CD14-positive monocyte (primary cell): Measurements from ENCODE around the gene HDAC10. TPM values are rescaled to one million over a fixed set of nuclear protein-coding genes. Genes with fewer than 3 reads are reported as not detected.

Source experiments
- DNase-seq, 3 donors: peaks; one replicate each; pipeline ENCODE4 v3.0.0-alpha.2; 2011 to 2022
- H2AFZ ChIP-seq: 2 replicates; pipeline ENCODE4 v1.6.0; 2012; ENCODE audit warnings: mild to moderate bottlenecking, low read depth, low read length, inconsistent platforms; ENCODE audit not compliant: insufficient read depth, poor library complexity, severe bottlenecking
- H3K27ac ChIP-seq, 2 donors: 1 replicate in 1 of 2; 2 replicates in 1 of 2; pipeline ENCODE4 v1.5.1; 2012 to 2013; ENCODE audit warnings: low read length in 2 of 2, control low read depth in 1 of 2, inconsistent platforms in 1 of 2, low read depth in 1 of 2, mild to moderate bottlenecking in 1 of 2
- H3K27me3 ChIP-seq, 2 donors: one replicate each; pipeline versions ENCODE4 v1.6.0 to v1.6.1; 2011 to 2013; ENCODE audit warnings: low read length in 2 of 2; ENCODE audit not compliant: control insufficient read depth in 2 of 2, insufficient read depth in 2 of 2
- H3K36me3 ChIP-seq, 2 donors: replicated peaks in 1 of 2; 1 replicate in 1 of 2; 2 replicates in 1 of 2; pipeline versions ENCODE4 v1.5.1 to v1.6.1; 2012 to 2013; ENCODE audit warnings: low read length in 2 of 2, control low read depth in 1 of 2, inconsistent platforms in 1 of 2, mild to moderate bottlenecking in 1 of 2; ENCODE audit not compliant: insufficient read depth in 2 of 2, control insufficient read depth in 1 of 2
- H3K4me1 ChIP-seq, 2 donors: 1 replicate in 1 of 2; 2 replicates in 1 of 2; pipeline versions ENCODE4 v1.5.1 to v1.6.1; 2012 to 2013; ENCODE audit warnings: low read length in 2 of 2, control low read depth in 1 of 2, inconsistent platforms in 1 of 2, mild to moderate bottlenecking in 1 of 2, moderate library complexity in 1 of 2; ENCODE audit not compliant: insufficient read depth in 2 of 2, control insufficient read depth in 1 of 2
- H3K4me2 ChIP-seq: replicated peaks from 2 replicates; pipeline ENCODE3; 2012; ENCODE audit warnings: low read length, moderate library complexity, mild to moderate bottlenecking; ENCODE audit not compliant: poor library complexity, severe bottlenecking; ENCODE audit errors: extremely low read depth
- H3K4me3 ChIP-seq, 3 experiments: fragments of 200-600 bp in 1 of 3; sonication (generic) in 1 of 3; replicated peaks in 1 of 3; 1 replicate in 2 of 3; 2 replicates in 1 of 3; pipeline ENCODE4 v1.5.1; 2011 to 2013; ENCODE audit warnings: low read length in 3 of 3, mild to moderate bottlenecking in 3 of 3, control low read depth in 2 of 3, low read depth in 2 of 3, inconsistent platforms in 1 of 3, moderate library complexity in 1 of 3
- H3K79me2 ChIP-seq: 2 replicates; pipeline ENCODE4 v1.6.0; 2012; ENCODE audit warnings: mild to moderate bottlenecking, control low read depth, inconsistent platforms, low read length, moderate library complexity; ENCODE audit not compliant: insufficient read depth
- H3K9ac ChIP-seq: 2 replicates; pipeline ENCODE4 v1.6.0; 2017; ENCODE audit warnings: low read length, mild to moderate bottlenecking; ENCODE audit not compliant: insufficient read depth, poor library complexity, severe bottlenecking
- H3K9me3 ChIP-seq, 2 donors: replicated peaks in 1 of 2; 1 replicate in 1 of 2; 2 replicates in 1 of 2; pipeline versions ENCODE4 v1.5.1 to v1.6.1; 2012 to 2013; ENCODE audit warnings: low read length in 2 of 2, control low read depth in 1 of 2; ENCODE audit not compliant: control insufficient read depth in 1 of 2, insufficient read depth in 1 of 2
- H4K20me1 ChIP-seq: 2 replicates; pipeline ENCODE4 v1.6.0; 2012; ENCODE audit warnings: mild to moderate bottlenecking, low read length, control low read depth, moderate library complexity; ENCODE audit not compliant: insufficient read depth
- H3K27ac Mint-ChIP-seq, 7 donors: one replicate each; pipeline ENCODE4 v1.8.0; 2020; ENCODE audit warnings: mild to moderate bottlenecking in 7 of 7, mixed read lengths in 7 of 7, moderate library complexity in 6 of 7, inconsistent platforms in 2 of 7
- H3K27me3 Mint-ChIP-seq, 3 donors: one replicate each; pipeline ENCODE4 v1.8.0; 2021 to 2022; ENCODE audit warnings: low read depth in 3 of 3, mild to moderate bottlenecking in 3 of 3, mixed read lengths in 3 of 3, moderate library complexity in 3 of 3, inconsistent platforms in 1 of 3
- H3K36me3 Mint-ChIP-seq, 2 donors: one replicate each; pipeline ENCODE4 v1.8.0; 2020; ENCODE audit warnings: mixed read lengths in 2 of 2, inconsistent platforms in 1 of 2, mild to moderate bottlenecking in 1 of 2
- H3K4me1 Mint-ChIP-seq: one replicate; pipeline ENCODE4 v1.8.0; 2020; ENCODE audit warnings: mild to moderate bottlenecking, mixed read lengths
- H3K4me3 Mint-ChIP-seq, 2 donors: one replicate each; pipeline ENCODE4 v1.8.0; 2020; ENCODE audit warnings: mild to moderate bottlenecking in 2 of 2, mixed read lengths in 2 of 2, moderate library complexity in 1 of 2
- H3K9me3 Mint-ChIP-seq, 7 donors: one replicate each; pipeline ENCODE4 v1.8.0; 2020 to 2022; ENCODE audit warnings: mixed read lengths in 7 of 7, mild to moderate bottlenecking in 6 of 7, moderate library complexity in 6 of 7, inconsistent platforms in 2 of 7
- WGBS: methylation state at CpG from one replicate; pipeline ENCODE4 v1.1.5; 2013; ENCODE audit warnings: missing lambda C conversion rate; ENCODE audit not compliant: insufficient coverage; 5-methylcytosine and 5-hydroxymethylcytosine counted together
- intact Hi-C, 2 donors: fragments of 100-400 bp; cut with micrococcal nuclease; formaldehyde crosslinking; loops; one replicate each; pipeline versions ENCODE4 v1.15.0 to v1.15.1; 2023
- polyA plus RNA-seq, 3 donors: library from polyadenylated mRNA; depleted of rRNA in 1 of 3; unstranded in 2 of 3; stranded (reverse) in 1 of 3; fragments of 300-500 nt in 2 of 3; fragments of >200 nt in 1 of 3; fragmentation: Illumina TruSeq in 2 of 3; gene quantifications; 1 replicate in 2 of 3; 2 replicates in 1 of 3; pipeline ENCODE4 v1.2.3, GENCODE V29; 2012 to 2021
- TF ChIP-seq, protein P1 (sequence below): fragments of 200-600 bp; IDR thresholded peaks from one replicate; pipeline ENCODE4 v1.8.0; 2022; ENCODE audit warnings: antibody characterized with exemption, mild to moderate bottlenecking

The HDAC10 gene
- polyA plus RNA-seq, 3 donors, result 9.2 to 148 (median 13.7) TPM

DNA sequence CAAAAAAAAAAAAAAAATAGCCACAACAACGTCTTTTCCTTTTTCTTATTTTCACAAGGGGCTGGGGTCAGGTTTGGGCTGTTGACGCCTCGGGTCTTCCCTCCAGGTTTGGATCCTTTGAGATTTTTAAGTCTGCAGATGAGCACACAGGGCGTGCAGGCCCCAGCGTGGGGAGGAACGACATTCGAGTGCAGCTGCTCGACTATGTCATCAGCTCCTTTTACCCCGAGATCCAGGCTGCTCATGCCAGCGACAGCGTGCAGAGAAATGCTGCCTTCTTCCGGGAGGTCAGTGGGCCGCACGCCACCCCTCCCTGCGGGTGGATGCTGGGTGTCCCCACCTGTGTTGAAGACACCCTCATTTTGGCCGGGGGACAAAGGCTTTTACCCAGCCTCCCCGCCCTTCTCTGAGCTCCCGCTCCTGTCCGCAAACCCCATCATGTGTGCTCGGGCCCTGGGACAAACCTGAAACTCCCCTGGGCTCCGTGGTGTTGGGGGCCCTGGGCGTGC lies 42.6 kb downstream of the HDAC10 start:
- Histone ChIP-seq H3K9me3 (no peaks in the 10 kb centered on the region), H3K27ac (no peak overlapping the region), H2AFZ (no peak overlapping the region), H3K4me3 (no peak overlapping the region), H4K20me1 (peaks cover 83% of the 10 kb centered on the region), H3K27me3 (no peaks in the 10 kb centered on the region), H3K79me2 (peaks cover 74% of the 10 kb centered on the region), H3K9ac (no peak overlapping the region), H3K4me1 (peaks cover 40 to 48% of the 10 kb centered on the region in 2 donors), H3K36me3 (peaks cover 57 to 69% of the 10 kb centered on the region in 2 donors), H3K4me2 (no peak overlapping the region)
- H3K9me3 Mint-ChIP-seq, result no peaks in the 10 kb centered on the region
- H3K4me1 Mint-ChIP-seq, result peaks cover 42% of the 10 kb centered on the region
- intact Hi-C loops, result loop anchor here in 1 of 2 donors (5.0 to 10.0 kb wide), 2 partner anchors 36 to 284 kb away; partner anchors contain the start of gene PANX2
- H3K36me3 Mint-ChIP-seq, result peaks cover 65 to 73% of the 10 kb centered on the region in 2 donors
- H3K27ac Mint-ChIP-seq, result peak overlapping the region in 3 of 7 donors; percentile 46 to 79 (median 53)
- TF ChIP-seq, protein P1, sequence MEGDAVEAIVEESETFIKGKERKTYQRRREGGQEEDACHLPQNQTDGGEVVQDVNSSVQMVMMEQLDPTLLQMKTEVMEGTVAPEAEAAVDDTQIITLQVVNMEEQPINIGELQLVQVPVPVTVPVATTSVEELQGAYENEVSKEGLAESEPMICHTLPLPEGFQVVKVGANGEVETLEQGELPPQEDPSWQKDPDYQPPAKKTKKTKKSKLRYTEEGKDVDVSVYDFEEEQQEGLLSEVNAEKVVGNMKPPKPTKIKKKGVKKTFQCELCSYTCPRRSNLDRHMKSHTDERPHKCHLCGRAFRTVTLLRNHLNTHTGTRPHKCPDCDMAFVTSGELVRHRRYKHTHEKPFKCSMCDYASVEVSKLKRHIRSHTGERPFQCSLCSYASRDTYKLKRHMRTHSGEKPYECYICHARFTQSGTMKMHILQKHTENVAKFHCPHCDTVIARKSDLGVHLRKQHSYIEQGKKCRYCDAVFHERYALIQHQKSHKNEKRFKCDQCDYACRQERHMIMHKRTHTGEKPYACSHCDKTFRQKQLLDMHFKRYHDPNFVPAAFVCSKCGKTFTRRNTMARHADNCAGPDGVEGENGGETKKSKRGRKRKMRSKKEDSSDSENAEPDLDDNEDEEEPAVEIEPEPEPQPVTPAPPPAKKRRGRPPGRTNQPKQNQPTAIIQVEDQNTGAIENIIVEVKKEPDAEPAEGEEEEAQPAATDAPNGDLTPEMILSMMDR, result no peak
- no peak overlapping the region for H3K4me3 Mint-ChIP-seq
- no peaks in the 10 kb centered on the region for H3K27me3 Mint-ChIP-seq
- no peak for DNase-seq
- WGBS, result 96% methylated on average over 21 of the region's 22 CpGs

DNA sequence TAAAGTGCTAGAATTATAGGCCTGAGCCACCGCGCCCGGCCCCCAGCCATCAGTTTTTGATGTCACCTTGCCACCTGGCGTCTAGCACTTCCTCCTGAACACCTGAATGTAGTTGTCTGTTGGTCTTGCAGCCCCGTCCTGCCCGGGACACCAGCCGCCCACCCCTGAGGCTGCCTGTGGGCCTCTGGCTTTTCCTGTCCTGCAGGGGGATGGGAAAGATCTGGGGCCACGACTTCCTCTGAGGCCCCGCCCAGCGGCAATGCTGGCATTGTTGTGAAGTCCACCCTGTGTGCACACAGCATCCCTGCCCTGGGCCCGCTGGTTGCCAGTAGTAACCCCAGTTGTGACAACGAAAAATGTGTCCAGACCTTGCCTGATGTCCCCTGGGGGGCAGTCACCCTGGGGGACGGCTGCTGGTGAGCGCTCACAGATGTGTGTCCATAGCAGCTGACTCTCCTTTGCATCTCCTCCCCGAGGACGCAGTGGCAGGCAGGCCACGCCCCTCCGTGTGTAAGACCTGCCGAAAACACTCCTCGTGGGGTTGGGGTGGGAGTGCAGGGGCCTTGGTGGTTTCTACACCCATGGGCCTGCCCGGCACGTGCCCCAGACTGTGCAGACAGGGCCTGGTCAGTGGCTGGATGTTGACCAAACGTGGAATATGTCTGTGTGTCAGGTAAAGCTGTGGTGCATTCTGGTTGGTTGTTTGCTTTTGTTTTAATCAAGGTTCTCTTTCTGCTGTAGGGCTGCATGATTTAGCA lies 43.5 kb downstream of the HDAC10 start:
- Mint-ChIP-seq H3K36me3 (peaks cover 62 to 71% of the 10 kb centered on the region in 2 donors), H3K9me3 (peaks cover 0 to 3% (median 0%) of the 10 kb centered on the region in 7 donors), H3K4me3 (peak overlapping the region; percentile 34 to 60), H3K27me3 (no peaks in the 10 kb centered on the region), H3K4me1 (peaks cover 49% of the 10 kb centered on the region), H3K27ac (peak overlapping the region in 6 of 7 donors; percentile 23 to 92 (median 78))
- peak overlapping the region; percentile 9 to 50 for H3K27ac ChIP-seq
- intact Hi-C loops, result loop anchor here in 1 of 2 donors (5.0 to 10.0 kb wide), 2 partner anchors 35 to 283 kb away; partner anchors contain the start of gene PANX2
- H2AFZ ChIP-seq, result no peak overlapping the region
- H3K9me3 ChIP-seq, result no peaks in the 10 kb centered on the region
- H4K20me1 ChIP-seq, result peaks cover 80% of the 10 kb centered on the region
- peaks cover 46 to 57% of the 10 kb centered on the region in 2 donors for H3K4me1 ChIP-seq
- H3K9ac ChIP-seq, result no peak overlapping the region
- TF ChIP-seq, protein P1, result no peak
- WGBS, result 53% methylated on average over 16 of the region's 23 CpGs
- no peaks in the 10 kb centered on the region for H3K27me3 ChIP-seq
- DNase-seq, result peak in 1 of 3 donors; percentile 39
- no peak overlapping the region for H3K4me2 ChIP-seq
- no peak overlapping the region for H3K4me3 ChIP-seq
- peaks cover 74% of the 10 kb centered on the region for H3K79me2 ChIP-seq
- H3K36me3 ChIP-seq, result peaks cover 48 to 60% of the 10 kb centered on the region in 2 donors
